ENCODE results near the gene UBD.

The UBD gene

DNA sequence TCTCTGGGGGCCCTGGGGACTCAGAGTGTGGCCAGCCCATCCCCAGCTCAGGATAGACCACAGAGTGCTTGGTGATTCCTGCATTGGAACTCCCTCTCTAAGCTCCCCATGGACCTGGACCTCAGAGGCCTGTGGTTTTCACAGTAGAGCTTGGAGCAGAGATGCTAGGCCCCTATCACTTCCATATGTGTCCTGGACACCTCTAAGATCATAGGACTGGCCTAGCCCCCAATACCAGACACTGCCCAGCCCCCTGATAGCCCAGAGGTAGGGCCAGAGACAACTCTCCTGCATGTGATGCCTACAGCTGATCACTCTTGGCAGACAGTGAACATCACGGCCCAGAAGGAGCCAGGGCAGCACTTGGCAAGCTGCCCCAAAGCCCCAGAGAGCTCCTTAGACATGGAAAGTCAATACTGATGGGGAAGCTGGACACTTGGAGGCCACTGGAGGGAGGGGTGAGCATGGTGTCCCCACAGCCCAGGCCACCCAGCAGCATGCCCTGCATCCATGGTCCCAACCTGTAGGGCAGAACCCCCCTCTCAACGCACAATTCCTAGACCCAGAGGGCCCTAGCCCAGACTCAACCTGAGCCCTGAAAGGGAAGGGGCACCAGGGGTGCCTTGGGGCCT lies 27.1 kb downstream of the UBD start:
- Mint-ChIP-seq H3K27ac (no peak overlapping the region), H3K27me3 (peaks cover 19% of the 10 kb centered on the region), H3K9me3 (no peaks in the 10 kb centered on the region), H3K4me3 (no peak overlapping the region), H3K36me3 (no peaks in the 10 kb centered on the region), H3K4me1 (no peaks in the 10 kb centered on the region)
- ATAC-seq, result no peak

DNA sequence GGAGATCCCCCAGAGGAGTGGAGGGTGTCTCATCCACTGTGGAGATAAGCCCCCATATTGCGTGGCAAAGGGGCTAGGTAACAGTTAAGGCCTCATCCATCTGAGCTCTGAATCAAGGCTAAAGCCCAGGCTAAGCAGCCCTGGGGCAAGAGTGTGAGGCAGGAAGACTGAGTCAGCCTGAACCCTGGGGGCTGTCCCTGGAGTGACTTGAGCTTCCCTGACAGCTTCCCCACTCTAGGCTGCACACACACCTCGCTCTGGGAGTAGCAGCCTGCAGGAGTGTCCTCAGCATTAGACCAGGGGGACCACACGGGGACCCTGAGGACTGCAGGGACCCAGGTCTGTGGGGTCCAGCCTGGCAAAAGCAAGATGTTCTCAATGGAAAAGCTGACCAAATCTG lies 27.9 kb downstream of the UBD start:
- Mint-ChIP-seq H3K36me3 (no peaks in the 10 kb centered on the region), H3K4me1 (no peaks in the 10 kb centered on the region), H3K27ac (no peak overlapping the region), H3K4me3 (no peak overlapping the region), H3K9me3 (no peaks in the 10 kb centered on the region), H3K27me3 (peaks cover 19% of the 10 kb centered on the region)
- ATAC-seq, result no peak

DNA sequence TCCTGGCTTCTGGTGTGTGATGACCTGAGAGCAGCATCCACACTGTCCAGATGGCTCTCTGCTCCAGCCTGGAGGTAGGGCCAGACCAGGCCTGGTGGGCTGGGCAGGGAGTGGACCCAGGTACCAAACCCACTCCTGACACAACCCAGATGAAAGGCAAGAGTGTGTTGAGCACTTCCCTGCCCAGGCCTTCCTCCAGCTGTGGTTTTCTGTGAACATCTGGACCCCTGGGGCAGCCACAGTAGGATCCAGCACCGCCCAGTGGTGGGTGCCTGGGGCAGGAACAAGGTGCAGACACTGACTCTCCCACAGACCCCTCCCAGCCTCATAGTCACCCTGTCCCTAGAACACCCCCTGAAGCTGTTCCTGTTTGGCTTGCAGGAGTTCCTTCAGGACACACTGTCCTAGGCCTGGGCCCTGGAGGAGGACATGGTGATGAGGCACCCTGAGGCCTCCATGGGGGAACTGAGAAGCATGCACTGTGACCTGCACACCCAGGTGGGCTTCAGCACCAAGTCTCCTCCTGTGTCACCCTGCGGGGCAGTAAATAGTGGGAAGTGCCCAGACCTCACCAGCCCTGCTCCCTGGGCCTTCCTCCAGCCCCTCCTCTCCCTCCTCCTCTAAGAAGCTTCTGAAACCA lies 28.7 kb downstream of the UBD start:
- H3K9me3 Mint-ChIP-seq, result no peaks in the 10 kb centered on the region
- peaks cover 19% of the 10 kb centered on the region for H3K27me3 Mint-ChIP-seq
- no peaks in the 10 kb centered on the region for H3K36me3 Mint-ChIP-seq
- no peak overlapping the region for H3K4me3 Mint-ChIP-seq
- no peaks in the 10 kb centered on the region for H3K4me1 Mint-ChIP-seq
- no peak overlapping the region for H3K27ac Mint-ChIP-seq
- no peak for ATAC-seq

DNA sequence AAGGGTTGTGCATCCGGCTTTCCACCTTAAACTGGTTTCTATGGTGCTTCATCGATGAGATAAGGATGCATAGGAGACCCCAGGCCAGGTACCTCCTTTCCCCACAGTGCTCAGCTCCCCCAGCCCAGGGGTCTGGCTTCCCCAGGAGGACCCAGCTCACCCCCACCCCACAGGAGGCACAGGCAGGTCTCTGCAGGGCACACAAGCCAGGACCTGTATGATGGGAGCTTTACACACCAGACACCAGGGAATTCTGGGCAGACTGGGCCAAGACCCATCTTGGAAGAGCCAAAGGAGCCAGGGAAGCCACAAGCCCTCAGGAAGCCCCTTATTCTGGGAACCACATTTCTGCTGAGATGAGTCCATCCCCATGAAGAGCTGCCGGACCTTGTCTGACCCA lies 29.6 kb downstream of the UBD start:
- Mint-ChIP-seq H3K27ac (no peak overlapping the region), H3K4me1 (no peaks in the 10 kb centered on the region), H3K27me3 (peaks cover 19% of the 10 kb centered on the region), H3K36me3 (no peaks in the 10 kb centered on the region), H3K4me3 (no peak overlapping the region), H3K9me3 (no peaks in the 10 kb centered on the region)
- no peak for ATAC-seq

DNA sequence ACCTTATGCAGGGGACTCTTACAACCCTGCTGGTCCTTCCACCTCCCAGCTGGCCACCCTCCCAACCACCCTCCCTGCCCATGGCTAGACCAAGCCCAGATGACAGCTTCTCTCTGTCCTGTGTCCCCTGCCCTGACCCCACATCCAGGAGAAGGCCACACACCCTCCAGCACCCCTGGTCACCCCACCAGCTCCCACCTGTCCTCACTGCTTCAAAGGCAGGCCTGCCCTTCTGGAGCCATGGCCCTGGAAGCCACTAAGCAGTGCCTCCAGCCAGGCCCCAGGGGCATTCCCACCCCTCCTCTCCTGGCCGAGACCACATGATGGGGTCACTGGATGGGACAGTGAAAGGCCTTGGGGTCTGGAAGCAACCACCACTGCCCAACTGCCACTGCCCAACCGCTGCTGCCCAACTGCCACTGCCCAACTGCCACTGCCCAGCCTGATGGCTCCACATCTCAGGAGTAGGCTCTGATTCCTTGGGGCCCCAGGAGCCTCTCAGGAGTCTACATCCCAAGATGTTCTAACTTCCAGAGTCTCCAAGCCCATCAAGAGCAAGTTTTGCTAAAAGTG lies 30.5 kb downstream of the UBD start:
- no peak overlapping the region for H3K27ac Mint-ChIP-seq
- H3K27me3 Mint-ChIP-seq, result peaks cover 19% of the 10 kb centered on the region
- no peak for ATAC-seq
- H3K36me3 Mint-ChIP-seq, result no peaks in the 10 kb centered on the region
- H3K4me3 Mint-ChIP-seq, result no peak overlapping the region
- H3K4me1 Mint-ChIP-seq, result no peaks in the 10 kb centered on the region
- H3K9me3 Mint-ChIP-seq, result no peaks in the 10 kb centered on the region

DNA sequence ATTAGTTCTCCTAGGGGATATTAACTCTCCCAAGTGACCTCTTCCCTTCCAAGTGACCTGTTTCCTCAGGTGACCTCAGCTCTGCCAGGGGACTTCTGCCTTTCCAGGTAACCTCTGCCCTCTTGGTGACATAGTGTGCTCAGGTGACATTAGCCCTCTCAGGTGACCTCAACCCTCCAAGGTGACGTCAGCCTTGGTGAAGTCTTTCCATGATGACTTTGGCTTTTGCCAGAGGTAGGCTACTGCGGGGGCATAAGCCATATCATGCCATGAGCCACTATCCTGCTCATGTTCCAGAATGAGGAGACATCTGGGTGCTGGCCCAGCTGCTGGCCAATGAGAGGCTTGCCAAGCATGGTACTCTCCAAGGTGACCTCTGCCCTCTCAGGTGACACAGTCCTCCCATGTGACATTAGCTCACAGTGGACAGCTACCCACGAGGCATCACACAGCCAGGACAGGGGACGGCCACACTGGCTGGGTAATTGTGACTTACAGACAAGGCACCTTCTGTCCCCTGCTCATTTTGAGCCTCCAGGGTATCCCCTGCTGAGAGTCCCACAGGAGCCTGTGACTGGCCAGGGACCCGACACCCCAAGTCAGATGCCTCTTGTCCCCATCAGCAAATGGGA lies 31.1 kb downstream of the UBD start:
- Mint-ChIP-seq H3K36me3 (no peaks in the 10 kb centered on the region), H3K27ac (no peak overlapping the region), H3K9me3 (no peaks in the 10 kb centered on the region), H3K4me1 (no peaks in the 10 kb centered on the region), H3K4me3 (no peak overlapping the region), H3K27me3 (peaks cover 22% of the 10 kb centered on the region)
- no peak for ATAC-seq

DNA sequence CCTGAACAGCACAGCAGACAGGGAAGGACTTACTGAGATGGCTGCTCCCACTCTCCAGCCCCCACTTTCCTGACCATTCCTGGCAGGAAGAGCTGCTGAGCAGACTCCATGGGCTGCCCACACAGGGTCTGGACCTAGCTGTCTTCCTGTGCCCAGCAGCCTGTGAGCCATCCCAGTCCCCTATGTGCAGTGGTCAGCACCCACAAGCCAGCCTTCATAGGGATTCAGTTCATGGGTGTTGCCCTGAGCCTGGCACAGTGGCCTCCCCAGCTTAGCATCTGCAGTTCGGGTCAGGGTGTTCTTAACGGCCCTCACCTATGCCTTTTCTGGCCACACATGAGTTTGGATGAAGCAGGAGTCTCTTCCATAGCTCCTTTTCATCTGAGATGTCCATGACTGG lies 32.0 kb downstream of the UBD start:
- H3K27me3 Mint-ChIP-seq, result peaks cover 30% of the 10 kb centered on the region
- H3K4me1 Mint-ChIP-seq, result no peaks in the 10 kb centered on the region
- H3K9me3 Mint-ChIP-seq, result peaks cover 3% of the 10 kb centered on the region
- H3K4me3 Mint-ChIP-seq, result no peak overlapping the region
- no peaks in the 10 kb centered on the region for H3K36me3 Mint-ChIP-seq
- no peak overlapping the region for H3K27ac Mint-ChIP-seq
- no peak for ATAC-seq

DNA sequence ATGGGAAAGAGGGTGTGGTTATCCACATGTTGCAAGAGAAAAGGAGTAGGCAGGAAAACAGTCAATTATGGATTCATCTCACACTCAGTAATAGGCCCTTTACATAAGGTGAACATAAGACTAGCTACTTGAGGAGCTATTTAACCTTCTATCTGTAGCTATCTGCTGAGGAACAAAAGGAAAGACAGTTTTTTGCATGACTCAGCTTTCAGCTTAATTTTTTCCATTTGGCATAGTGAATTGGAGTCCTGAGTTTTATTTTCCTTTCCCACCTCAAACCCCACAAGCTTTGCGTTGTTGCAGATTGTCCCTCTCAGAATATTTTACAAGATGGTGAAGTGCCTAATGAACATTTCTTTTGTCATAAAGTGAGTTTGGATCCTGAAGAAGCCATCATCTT lies 32.4 kb downstream of the UBD start:
- no peak overlapping the region for H3K27ac Mint-ChIP-seq
- no peak overlapping the region for H3K4me3 Mint-ChIP-seq
- no peaks in the 10 kb centered on the region for H3K4me1 Mint-ChIP-seq
- H3K9me3 Mint-ChIP-seq, result peaks cover 3% of the 10 kb centered on the region
- no peak for ATAC-seq
- peaks cover 32% of the 10 kb centered on the region for H3K27me3 Mint-ChIP-seq
- H3K36me3 Mint-ChIP-seq, result no peaks in the 10 kb centered on the region

DNA sequence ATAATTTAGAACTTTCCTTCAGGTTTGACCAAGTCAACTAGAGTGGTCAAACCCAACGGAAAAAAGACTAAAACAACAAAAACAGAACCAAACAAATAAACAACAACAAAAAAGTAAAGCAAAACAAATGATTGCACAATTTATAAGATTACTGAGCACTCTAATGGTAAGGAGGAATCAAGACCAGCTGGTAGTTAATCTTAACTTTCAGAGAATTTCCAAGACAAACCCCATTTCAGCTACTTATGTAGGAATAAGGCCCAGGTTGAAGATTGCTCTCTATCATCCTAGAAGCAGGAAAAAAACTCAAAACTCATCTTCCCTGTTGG lies 34.3 kb downstream of the UBD start:
- Mint-ChIP-seq H3K4me3 (no peak overlapping the region), H3K4me1 (no peaks in the 10 kb centered on the region), H3K27ac (no peak overlapping the region), H3K9me3 (peaks cover 3% of the 10 kb centered on the region), H3K36me3 (no peaks in the 10 kb centered on the region), H3K27me3 (peaks cover 42% of the 10 kb centered on the region)
- no peak for ATAC-seq

DNA sequence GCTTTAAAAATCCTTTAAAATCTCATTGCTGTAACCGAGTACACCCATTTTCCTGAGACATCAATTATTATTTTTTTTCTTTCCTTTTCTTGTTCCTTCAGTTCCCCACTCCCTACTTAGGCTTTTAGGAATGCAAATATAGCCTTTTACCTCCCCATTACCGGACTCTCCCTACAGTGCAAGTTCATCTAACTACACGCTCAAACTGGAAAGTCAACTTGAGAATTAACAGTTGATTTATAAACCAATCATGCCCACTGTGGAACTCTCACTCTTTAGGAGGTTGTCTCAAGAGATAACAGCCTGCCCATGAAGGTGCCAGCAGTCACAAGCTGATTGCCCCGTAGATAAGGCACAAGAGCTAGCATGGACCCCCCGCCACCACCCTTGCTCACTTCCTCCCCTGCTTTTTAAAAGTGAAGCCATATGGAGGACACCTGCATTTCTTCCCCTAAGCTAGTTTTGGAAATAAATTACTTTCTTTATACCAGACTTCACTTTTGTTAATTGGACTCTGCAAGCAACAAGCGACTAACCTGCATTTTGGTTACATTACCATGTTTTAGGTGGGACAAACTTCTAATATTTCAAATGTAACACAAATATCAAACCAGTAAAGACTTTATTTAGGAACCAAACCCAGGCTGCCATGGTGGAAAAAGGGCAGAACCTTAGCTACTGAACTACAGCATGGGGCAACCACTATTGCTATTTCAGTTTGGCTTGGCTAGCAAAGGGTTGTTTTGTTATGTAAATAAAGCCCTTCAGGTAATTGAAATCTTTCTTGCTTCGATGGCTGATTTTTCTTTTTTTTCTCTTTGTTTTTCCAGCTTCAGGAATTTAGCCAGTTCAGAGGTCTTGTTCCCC lies 34.9 kb downstream of the UBD start:
- Mint-ChIP-seq H3K9me3 (peaks cover 3% of the 10 kb centered on the region), H3K4me3 (no peak overlapping the region), H3K36me3 (no peaks in the 10 kb centered on the region), H3K27me3 (peaks cover 47% of the 10 kb centered on the region), H3K27ac (no peak overlapping the region), H3K4me1 (no peaks in the 10 kb centered on the region)
- no peak for ATAC-seq

DNA sequence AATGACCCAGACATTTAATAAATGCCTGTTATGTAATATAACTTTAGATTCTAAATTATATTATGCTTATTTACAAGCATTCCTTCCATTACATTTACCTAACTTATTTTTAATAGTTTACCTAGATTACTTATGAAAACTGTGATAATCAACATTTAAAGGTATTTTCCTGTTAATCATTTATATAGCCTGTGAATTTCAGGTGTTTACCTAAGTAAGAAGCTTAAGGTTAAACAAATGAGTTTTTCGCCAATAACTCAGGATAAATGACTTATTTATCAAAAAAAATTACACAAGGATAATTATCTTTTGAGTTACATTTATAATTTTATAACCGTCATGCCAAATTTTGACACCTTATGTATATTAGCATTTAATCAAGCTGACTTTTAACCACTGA lies 35.5 kb downstream of the UBD start:
- no peak for ATAC-seq
- H3K4me3 Mint-ChIP-seq, result no peak overlapping the region
- no peak overlapping the region for H3K27ac Mint-ChIP-seq
- H3K27me3 Mint-ChIP-seq, result peaks cover 47% of the 10 kb centered on the region
- H3K9me3 Mint-ChIP-seq, result peaks cover 3% of the 10 kb centered on the region
- no peaks in the 10 kb centered on the region for H3K36me3 Mint-ChIP-seq
- H3K4me1 Mint-ChIP-seq, result no peaks in the 10 kb centered on the region

DNA sequence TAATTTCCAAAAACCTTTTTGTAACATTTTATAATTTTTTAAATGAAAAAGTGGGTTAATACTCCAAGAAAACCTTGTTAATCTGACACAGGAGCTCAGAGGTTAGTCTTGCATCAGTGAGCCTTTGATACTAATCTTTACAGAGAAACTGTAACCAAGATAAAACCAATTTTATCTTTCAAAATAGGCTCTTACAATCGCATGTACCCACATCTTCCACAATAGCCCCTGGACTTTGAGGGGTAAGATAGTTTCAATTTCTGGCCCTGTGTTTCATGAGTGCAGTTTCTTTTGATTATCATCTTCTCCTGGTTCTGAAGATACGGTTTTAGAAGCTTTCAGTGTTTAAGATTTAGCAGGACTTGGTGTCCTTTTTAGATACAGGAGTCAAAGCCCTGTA lies 37.3 kb downstream of the UBD start:
- Mint-ChIP-seq H3K27ac (no peak overlapping the region), H3K4me1 (no peaks in the 10 kb centered on the region)

DNA sequence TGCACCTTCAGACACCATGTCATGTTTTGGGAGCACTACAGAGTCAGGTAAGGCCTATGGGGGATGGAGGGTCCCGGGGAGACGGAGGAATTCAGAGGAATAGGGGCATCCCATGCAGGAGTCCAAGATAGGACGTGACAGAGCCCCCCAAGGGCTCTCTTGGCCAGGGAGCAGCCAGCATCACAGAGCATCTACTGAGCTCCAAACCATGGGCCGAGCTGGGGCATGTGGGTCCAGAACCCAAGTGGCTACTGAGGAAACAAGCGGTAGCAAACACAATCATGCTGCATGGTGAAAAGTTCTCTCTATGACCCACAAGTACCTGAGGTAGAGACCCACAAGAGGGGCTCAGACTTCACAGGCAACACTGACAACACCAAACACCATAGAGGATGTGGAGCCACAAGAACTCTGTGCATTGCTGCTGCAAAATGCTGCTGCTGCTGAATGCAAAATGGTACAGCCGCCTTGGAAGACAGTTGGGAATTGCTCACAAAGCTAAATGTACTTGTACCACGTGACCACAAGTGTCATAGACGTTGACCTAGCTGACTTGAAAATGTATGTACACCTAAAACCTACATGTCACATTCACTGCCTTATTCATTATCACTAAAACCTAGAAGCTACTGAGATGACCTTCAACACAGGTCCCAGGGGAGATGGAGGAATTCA lies 38.4 kb downstream of the UBD start:
- no peak overlapping the region for H3K27ac Mint-ChIP-seq
- no peak for ATAC-seq
- no peak overlapping the region for H3K4me3 Mint-ChIP-seq
- H3K4me1 Mint-ChIP-seq, result no peaks in the 10 kb centered on the region
- H3K9me3 Mint-ChIP-seq, result peaks cover 3% of the 10 kb centered on the region
- H3K36me3 Mint-ChIP-seq, result no peaks in the 10 kb centered on the region
- H3K27me3 Mint-ChIP-seq, result peaks cover 64% of the 10 kb centered on the region

More for the DNA sequence above, 37.3 kb downstream of the UBD start:
- Mint-ChIP-seq H3K36me3 (no peaks in the 10 kb centered on the region), H3K4me3 (no peak overlapping the region), H3K9me3 (peaks cover 3% of the 10 kb centered on the region), H3K27me3 (peaks cover 53% of the 10 kb centered on the region)
- ATAC-seq, result no peak

DNA sequence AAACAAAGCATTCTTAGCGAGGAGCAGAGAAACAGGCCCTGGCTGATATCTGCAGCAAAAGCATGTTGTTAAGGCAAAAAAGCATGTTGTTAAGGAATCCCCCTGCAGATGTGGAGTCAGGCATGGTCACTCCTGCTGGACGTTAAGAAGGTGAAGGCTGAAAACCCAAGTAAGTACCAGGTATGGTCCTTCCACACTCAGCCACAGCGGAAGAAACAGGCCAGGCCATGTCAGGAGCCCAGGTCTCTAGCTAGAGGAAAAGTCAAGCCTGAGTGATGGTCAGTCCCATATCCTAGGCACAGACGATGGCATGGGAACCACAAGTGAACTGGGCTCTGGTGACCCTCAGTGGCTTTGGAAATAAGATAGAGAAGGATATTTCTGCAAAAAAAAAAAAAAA lies 39.3 kb downstream of the UBD start:
- no peaks in the 10 kb centered on the region for H3K36me3 Mint-ChIP-seq
- no peak for ATAC-seq

More for the DNA sequence above, 39.3 kb downstream of the UBD start:
- Mint-ChIP-seq H3K4me3 (no peak overlapping the region), H3K4me1 (no peaks in the 10 kb centered on the region), H3K27me3 (peaks cover 66% of the 10 kb centered on the region), H3K27ac (no peak overlapping the region), H3K9me3 (peaks cover 3% of the 10 kb centered on the region)

Data from stimulated activated memory B cell treated with anti-CD40 and anti-IgM and Interleukin-4, amounts not matched to agents 10 μg/mL and 1 μg/mL and 100 μg/mL, for 72 hours (primary cell).